Activated effector memory CD4-positive, alpha-beta T cell treated with anti-CD3 and anti-CD28 coated beads, Interleukin-2, amount 50 U/mL, for 16 hours (primary cell): ENCODE results near the gene CTIF.

Experiments used
- DNase-seq: peaks from one replicate; pipeline ENCODE4 v3.0.0-alpha.2; 2020

The CTIF gene

DNA sequence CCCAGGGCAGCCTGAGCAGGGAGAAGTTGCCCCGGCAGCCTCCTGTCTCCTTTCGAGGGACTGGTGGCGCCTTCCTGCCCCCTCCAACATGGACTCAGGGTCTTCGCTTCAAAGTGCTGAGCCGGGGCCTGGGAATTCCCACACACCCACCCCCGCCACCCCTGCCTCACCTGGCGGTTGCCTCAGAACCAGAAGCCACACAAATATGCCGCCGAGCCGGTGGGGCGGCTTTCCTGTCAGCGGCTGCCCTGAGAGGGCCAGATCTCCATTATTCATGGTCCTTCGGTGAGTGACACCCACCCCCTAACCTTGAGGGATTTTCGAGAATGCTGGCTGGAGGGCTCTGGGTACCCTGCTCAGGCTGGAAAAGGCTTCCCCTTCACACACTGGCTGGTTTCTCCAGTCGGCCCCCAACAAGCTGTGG is 340.2 kb downstream of the CTIF start:
- DNase-seq: no peak

DNA sequence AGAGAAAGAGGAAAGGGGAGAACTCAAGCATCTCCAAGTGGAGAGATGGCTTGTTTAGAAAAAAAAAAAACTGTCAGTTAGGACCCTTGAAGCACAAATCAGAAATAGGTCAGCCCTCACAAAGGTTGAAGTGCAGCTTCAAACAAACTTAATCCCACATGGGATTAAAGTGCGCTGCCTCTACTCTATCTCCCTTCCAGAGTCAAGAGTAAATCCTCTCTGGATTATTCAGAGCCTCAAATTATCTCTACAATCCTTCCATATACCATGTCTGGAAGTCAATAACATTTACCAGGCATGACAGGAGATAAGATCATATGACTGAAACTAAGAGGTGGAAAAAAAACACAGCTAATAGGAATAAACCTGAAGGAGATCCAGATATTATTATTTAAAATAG is 342.1 kb downstream of the CTIF start:
- no peak for DNase-seq

DNA sequence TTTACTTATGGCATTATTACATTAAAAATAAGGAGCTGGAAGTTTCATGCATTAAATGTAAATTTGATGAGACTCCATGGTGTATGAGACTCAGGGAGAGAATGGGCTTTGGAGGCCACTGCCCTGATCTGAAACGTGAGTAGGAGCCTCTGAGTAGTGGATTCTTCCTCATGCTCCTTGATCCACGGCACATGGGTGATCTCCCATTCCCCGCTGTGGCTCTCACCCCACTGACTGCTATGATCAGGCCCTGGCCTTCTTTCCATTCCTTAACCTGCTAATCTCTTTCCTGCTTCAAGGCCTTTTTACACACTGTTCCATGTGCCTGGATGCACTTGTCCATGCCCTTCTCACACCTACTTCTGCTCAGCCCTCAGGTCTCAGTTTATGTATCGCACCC is 343.5 kb downstream of the CTIF start:
- peak; percentile 39 for DNase-seq

- peak; percentile 30 for DNase-seq
Measured at GRCh38 chr18:48884306-48884705, 345.5 kb downstream of the CTIF start.

DNA sequence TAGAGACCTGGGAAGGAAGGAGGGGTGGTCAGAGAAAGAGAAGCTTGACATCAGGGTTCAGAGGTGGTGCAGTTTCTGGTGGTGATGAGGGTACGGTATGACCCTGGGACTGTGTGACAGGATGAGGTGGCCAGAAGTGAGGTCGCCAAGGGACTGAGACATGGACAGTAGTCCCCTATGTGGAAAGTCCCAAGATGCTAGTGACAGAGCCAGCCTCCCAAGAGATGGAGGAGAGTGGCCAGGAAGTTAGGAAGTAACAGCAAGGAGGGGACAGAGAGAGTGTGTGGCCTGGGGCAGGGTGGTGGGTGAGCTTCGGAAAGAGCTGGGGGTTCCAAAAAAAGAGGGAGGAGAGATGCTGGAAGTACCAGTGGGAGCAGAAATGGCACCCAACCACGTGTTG is 345.9 kb downstream of the CTIF start:
- no peak for DNase-seq

DNA sequence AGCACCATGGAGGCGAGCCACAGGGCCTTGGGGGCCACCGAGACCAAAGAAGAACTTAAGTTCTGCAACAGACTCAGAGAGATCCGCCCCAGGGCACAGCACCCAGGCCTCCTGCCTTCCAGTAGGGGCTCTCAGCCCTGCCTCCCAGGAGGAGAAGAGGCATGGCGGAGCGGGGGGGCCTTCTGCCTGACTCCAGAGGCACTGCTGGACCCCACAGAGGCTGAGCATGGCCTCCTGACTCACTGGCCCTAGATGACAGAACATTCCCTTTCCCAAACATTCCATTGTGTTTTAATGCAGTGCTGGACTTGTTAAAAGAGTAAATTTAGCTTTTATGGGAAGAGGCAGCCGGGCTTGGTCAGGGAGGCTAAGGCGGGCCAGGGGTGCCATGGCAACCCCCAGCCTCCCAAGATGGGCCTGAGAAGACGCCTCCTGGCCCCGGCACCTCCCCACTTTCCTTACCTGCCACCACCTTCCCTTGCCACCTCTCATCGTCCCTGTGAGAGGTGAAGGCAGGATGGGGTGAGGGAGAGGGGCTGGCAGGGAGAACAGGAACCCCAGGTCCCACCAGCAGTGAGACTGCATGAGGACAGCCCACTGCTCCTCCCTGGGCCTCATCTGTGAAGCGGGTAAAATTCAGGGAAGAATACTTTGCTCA is 346.6 kb downstream of the CTIF start:
- peak; percentile 62 for DNase-seq

DNA sequence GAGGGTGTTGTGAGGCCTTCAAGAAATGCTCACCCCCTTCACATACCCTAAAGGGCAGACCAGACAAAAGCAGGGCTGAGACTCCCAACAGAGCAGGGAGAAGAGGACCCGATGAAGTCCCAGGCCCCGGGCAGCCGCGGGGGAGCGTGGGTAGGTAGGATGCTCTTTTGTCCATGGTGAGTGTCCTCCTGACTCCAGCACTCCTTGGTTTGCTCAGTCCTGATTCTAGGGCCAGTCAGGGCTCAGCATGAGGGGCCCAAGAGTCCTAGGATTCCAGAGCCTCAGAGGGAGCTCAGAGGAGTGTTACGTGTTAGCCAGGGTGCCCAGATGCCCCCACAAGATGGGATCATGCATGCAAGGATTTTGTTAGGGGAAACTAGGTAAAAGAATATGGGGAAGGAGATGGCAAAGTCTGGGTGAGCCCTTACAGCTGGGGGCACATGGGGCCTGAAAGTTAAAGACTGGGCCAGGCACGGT is 347.1 kb downstream of the CTIF start:
- peak; percentile 31 for DNase-seq

DNA sequence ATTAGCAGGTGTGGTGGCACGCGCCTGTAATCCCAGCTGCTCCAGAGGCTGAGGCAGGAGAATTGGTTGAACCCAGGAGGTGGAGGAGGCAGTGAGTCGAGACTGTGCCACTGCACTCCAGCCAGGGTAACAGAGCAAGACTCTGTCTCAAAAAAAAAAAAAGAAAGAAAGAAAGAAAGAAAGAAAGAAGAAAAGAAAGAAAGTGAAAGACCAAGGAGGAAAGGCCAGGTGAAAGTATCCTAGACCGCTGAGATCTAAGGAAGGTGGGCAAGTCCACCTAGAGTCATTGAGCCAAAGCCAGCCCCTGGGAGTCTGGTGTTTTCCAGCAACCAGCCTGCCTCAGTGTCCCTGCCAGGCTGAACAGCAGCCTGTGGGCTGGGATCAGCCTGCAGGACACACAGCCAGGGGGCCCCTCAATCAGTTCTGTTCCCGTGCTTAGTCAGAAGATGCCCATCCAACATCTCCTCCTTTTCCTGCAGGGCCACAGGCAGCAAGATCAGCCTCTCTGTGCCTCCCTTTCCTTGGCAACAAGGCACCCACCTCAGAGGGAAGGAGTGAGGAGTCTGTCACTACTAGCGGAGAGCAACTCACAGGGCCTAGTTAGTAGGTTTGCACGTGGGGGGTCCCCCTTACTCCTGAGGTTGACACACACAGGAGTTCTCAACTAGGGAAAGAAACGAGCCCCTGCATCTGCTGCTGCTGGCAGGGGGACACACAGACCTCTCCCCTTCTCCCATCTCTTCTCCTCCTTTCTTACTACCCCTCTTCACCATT is 347.9 kb downstream of the CTIF start:
- DNase-seq: peak; percentile 13

DNA sequence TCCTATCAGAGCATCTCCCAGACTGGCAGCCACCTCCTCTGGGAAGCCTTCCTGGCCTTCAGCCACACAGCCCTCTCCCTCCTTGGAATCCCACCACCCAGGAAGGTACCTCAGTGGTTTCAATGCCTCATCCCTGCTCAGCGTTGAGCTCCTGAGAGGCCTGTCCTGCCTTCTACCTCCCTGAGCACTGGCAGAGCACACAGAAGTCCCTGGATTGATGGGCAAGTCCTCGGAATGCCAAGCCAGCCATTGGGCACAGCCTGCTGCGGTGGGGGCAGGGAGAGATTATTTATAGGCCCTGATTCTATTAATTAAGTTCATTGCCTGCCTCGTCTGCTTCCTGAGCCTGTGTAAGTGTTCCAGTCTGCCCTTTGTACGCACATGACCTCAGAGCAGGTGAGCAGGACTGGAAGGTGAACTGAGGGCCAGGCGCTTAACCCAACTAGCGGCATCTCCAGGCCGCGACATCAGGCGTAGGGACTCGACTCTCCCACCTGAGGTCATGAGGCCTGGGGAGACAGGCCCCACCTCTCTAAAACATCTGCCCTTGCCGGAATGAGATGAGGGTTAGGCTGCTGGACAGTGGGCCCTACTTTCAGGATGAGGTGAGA is 348.6 kb downstream of the CTIF start:
- DNase-seq: peak; percentile 36

DNA sequence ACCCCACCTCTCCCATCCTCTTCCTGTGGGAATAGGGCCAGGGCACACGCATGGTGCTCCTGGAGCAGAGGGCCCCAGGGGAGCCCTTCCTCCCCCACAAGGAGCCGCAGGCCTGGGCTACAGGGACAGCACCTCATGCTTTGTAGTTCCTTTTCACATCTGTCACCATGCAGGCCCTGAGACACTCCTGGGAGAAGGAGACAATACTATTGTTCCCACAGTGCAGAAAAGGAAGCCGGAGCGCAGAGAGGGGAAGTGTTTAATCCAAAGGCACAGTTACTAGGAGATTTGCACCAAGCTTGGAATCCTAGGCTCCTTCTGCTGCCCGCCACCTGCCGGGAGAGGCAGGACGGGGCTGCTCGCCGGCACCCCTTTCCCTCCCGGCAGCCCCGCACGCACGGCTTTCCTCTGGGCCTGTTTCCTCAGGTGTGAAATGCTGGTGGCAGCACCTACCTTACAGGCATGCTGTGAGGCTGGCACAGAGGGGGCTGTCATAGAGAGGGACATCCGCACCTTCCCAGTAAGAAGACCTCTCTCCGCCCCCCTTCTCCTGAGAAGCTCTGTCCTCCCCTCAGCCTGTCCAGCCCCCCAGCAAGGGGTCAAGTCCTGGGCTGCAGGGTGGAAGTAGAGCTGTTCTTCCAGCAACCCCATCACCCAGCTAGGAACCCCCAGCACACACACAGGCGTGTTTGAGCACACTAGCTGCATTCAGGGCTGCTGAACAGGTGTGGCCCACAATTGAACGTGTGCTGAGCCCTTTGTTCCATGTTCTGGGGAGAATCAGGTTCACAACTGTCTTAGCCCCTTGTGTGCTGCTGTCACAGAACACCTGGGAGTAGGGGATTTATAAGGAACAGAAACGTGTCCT is 349.3 kb downstream of the CTIF start:
- peak; percentile 59 for DNase-seq

GRCh38 chr18:48888773-48889080 is 349.9 kb downstream of the CTIF start:
- DNase-seq: peak; percentile 27

DNA sequence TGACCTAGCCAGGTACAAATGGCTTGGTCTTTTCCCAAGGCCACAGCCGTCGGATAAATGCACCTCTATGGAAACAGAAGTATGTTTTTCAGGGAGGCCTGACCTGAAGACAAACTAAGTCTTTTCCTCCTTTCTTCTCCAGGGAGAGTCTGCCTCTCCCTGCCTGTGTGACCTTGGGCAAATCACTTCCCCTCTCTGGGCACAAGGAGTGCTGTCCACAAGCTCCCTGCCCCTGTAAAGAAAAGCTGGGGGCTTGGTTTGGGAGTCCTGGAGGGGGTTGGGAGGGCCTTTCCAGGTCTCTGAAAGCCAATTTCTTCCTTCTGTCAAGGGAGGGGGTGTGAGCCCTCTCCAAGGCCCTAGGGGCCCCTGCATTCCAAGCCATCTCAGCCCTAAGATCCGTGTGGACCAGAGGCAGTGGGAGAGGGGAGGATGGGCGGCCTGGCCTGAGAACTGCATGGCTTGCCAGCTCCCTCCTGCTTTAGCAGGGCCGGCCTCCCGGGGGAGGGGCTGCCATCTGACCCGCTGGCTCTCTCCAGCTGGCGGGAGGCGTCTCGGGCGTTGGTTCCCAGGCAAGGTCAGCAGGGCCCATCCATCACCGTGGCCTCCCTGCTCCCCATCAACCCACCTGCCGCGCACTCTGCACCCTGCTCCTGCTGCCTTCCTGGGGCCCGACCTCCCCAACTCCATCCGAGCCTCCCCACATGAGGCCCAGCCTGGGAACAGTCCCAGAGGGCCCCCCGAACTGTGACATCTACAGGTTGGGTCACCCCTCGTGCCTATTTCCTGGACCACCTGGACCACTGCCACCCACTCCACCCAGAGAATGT is 350.5 kb downstream of the CTIF start:
- peak; percentile 54 for DNase-seq

DNA sequence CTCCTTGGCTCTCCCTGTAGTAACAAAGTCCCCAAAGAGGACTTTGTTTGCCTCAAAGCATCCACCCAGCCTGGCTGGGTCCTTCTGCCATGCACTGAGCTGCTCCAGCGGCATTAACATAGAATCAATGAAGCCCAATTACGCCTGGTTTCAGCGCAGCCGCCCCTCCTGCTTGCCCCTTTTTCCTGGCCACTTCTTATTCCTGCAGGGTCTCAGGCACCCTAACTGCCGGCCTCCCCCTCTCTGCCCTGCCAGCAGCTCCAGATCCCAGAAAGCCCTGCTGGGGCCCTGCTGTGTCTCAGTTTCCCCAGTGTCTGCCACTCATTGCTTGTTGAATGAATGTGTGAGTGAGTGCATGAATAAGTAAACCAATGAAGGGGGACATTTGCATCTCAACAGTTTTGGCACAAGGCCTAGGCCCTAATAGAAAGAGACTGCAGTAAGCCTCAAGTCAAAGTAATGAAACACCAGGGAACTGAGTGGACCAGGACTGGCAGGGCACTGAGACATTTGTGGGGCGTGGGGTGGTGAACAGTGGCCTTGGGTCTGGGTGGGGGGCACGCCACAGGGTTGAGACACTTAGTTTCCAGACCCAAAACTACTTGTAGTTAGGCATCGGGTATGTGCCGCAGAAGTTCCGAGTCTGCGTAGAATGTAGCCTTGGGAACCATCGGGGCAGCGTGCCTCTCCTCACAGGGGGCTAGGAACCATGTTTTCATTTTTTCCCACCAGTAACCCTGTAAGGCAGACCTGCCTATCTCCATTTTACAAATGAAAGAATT is 351.3 kb downstream of the CTIF start:
- DNase-seq: peak; percentile 54

DNA sequence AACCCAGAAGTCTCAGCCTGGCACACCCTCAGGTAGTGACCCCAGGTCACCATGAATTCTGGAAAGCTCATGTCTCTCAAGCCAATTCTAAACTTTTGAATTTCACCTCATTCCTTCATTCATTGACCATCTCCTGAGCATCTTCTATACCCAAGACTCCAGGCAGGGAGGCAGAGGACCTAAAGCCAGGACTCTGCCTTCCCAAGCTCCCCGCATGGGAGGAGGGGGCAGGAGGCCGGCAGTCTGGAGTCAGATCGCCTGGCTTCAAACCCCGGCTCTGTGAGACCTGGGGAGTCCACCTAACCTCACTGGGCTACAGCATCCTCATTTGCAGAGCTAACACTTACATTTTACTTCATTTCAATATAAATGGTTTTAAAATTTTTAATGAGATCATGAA is 352.9 kb downstream of the CTIF start:
- DNase-seq: peak; percentile 50

DNA sequence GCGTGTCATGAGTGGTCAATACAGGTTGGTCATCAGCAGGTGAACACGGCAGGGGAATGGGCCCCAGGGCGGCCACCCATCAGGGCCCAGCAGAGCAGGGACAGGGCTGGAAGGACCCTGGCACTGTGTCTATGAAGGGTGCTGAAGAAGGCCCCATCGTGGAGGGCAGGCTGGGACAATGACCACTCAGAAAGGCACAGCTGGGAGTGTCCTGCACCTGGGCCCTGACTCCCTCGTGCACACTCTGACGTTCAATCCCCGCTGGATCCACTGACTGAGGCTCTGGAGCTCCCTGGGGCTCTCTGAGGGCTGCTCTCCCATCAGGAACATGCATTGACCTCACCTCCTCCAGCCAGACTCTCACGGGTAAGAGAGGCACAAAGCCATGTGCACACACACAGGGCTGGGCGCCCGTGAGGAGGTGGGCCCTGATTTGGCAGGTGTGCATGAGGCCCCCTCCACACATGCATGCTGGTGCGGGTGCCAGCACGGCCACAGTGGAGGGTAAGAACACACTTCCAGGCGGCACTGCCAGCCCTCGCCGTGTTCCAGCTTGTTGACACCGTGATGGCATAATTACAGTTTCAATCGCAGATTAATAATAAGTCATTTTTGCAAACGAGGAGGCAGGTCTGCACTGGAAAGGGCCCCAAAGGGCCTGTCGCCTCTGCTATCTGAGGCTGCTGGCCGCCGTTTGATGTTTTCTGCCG is 353.5 kb downstream of the CTIF start:
- peak; percentile 59 for DNase-seq

GRCh38 chr18:48893061-48893607 is 354.3 kb downstream of the CTIF start:
- peak; percentile 38 for DNase-seq

DNA sequence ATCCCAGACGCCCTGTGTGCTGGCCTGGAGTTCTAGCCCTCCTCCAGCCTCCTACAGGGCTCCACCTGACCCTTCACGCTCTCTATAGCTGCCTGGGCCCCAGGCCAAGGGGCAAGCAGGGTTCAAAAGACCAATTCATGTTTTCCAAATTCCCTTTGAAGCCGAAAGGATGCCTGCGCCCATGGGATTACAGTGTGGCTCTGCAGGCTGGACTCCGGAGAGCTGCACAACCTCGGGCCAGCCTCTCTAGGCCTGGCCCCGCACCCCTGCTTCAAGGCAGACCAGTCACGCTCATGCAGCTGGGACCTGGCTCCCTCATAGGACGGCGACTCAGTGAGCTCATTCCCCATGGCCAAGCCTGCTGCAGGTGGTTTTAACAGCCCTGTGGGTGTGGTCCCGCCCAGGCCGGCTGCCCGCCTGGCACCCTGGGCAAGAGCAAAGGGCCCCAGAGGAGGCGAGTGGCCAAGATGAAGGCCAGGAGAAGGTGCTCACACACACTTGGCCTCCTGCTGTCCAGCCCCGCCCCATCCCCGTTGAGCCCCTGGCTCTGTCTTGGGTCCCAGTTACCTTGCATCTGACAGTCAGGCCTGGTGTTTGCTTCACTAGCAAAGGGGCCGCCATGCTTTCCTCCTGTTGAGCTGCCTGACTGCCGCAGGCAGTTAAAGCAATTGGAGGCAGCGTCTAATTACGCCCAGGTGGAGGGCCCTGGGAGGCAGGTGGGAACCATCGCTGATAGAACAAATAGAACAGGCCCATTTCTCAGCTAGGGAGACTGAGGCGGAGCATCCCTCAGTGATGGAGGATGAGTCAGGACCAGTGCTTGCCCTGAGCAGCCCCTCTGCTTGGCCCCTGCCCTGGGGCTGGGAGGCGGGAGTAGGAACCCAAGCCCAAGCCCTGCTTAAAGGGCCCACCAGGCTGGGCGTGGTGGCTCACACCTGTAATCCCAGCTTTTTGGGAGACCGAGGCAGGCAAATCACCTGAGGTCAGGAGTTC is 355.1 kb downstream of the CTIF start:
- peak; percentile 56 for DNase-seq

- DNase-seq: peak; percentile 24
Measured at GRCh38 chr18:48894799-48895346, 356.0 kb downstream of the CTIF start.
